Measurements from ENCODE around the gene AOPEP.

- TF ChIP-seq CTCF (IDR thresholded peaks at IDR 0.05; ENCODE audit: insufficient read depth, low read length, poor library complexity, severe bottlenecking) (no peak), EZH2phosphoT487 (conservative IDR thresholded peaks at IDR 0.05; ENCODE audit: low read length) (no peak)
Observed at GRCh38 chr9:94760010-94760409, 33.5 kb downstream of the AOPEP start.

All from SU-DHL-6 (cell line).